Measurements from ENCODE around the gene TMPRSS3.

TMPRSS3 gene

GRCh38 chr21:42369821-42370220, 26.0 kb downstream of the TMPRSS3 start:
- no peak for DNase-seq

- DNase-seq: no peak
These were observed 28.3 kb downstream of the TMPRSS3 start for GRCh38 chr21:42367367-42368165.

GRCh38 chr21:42366292-42367010, 29.4 kb downstream of the TMPRSS3 start, which contains the start of gene TFF1:
TFF1 (minus strand) TSS chr21:42366535; CDS start chr21:42366495, 40 bp downstream.
- no peak for DNase-seq

GRCh38 chr21:42365770-42366169, 30.1 kb downstream of the TMPRSS3 start:
- no peak for DNase-seq

- no peak for DNase-seq
These were observed 31.5 kb downstream of the TMPRSS3 start for GRCh38 chr21:42364304-42364865.

GRCh38 chr21:42363312-42363711, 32.5 kb downstream of the TMPRSS3 start:
- no peak for DNase-seq

- DNase-seq: no peak
These were observed 33.2 kb downstream of the TMPRSS3 start for GRCh38 chr21:42362700-42363099.

- no peak for DNase-seq
These were observed 33.7 kb downstream of the TMPRSS3 start for GRCh38 chr21:42362198-42362597.

GRCh38 chr21:42361286-42361685, 34.6 kb downstream of the TMPRSS3 start:
- DNase-seq: no peak

GRCh38 chr21:42360317-42360716, 35.5 kb downstream of the TMPRSS3 start:
- DNase-seq: no peak

- no peak for DNase-seq
These were observed 36.9 kb downstream of the TMPRSS3 start for GRCh38 chr21:42358937-42359336.

GRCh38 chr21:42358261-42358660, 37.6 kb downstream of the TMPRSS3 start:
- no peak for DNase-seq

- no peak for DNase-seq
These were observed 38.5 kb downstream of the TMPRSS3 start for GRCh38 chr21:42357307-42357706.

GRCh38 chr21:42356650-42357049, 39.2 kb downstream of the TMPRSS3 start:
- DNase-seq: no peak

- no peak for DNase-seq
These were observed 39.8 kb downstream of the TMPRSS3 start for GRCh38 chr21:42356046-42356445.

- no peak for DNase-seq
These were observed 42.2 kb downstream of the TMPRSS3 start for GRCh38 chr21:42353623-42354022.

GRCh38 chr21:42352441-42353095, 43.3 kb downstream of the TMPRSS3 start:
- no peak for DNase-seq

- no peak for DNase-seq
These were observed 44.0 kb downstream of the TMPRSS3 start for GRCh38 chr21:42351626-42352440.

GRCh38 chr21:42350927-42351426, 44.9 kb downstream of the TMPRSS3 start, which contains the start of gene TFF2:
TFF2 (minus strand) TSS chr21:42350994; CDS start chr21:42350957, 37 bp downstream.
- DNase-seq: no peak

GRCh38 chr21:42350318-42350910, 45.4 kb downstream of the TMPRSS3 start:
- no peak for DNase-seq

Data from right forelimb (tissue), 1 donor.